ENCODE data around the gene PTP4A1.

DNA sequence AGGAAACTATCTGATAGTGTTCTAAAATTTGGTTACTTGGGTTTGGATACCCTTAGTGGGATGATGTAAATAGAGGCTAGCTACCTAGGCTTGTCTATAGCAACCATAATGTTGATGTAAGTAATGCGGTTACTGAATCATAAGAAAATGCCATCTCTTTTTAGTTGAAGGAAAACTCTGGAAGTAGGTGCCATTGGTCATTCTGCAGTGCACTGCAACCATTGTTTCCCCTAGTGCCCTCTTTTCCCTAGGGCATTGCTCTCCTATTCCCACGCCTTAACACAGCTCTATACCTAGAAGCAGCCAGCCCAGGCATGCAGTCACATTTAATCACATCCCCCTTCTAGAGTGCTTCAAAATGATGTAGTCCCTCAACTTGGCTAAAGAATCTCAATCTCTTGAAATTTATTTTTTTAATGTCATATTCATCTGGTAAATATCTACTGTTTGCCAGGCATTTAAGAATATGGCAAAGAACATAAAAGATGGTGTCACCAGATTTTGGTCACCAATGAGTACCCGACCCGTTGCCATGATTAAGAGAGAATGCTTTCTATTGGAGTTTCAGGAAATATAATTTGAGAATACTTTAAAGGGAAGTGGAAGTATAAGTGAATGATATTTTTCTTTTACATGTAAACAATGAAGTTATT, 10.4 kb downstream of the PTP4A1 start:
- TF ChIP-seq, protein P1, sequence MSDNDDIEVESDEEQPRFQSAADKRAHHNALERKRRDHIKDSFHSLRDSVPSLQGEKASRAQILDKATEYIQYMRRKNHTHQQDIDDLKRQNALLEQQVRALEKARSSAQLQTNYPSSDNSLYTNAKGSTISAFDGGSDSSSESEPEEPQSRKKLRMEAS (IDR thresholded peaks at IDR 0.05) = no peak
- TF ChIP-seq ZBTB7A (IDR thresholded peaks at IDR 0.05; ENCODE audit: low read depth) (no peak), EP300 (IDR thresholded peaks at IDR 0.05; ENCODE audit: borderline replicate concordance) (no peak), EGR1 (IDR thresholded peaks at IDR 0.05) (no peak)
- TF ChIP-seq, protein P2, sequence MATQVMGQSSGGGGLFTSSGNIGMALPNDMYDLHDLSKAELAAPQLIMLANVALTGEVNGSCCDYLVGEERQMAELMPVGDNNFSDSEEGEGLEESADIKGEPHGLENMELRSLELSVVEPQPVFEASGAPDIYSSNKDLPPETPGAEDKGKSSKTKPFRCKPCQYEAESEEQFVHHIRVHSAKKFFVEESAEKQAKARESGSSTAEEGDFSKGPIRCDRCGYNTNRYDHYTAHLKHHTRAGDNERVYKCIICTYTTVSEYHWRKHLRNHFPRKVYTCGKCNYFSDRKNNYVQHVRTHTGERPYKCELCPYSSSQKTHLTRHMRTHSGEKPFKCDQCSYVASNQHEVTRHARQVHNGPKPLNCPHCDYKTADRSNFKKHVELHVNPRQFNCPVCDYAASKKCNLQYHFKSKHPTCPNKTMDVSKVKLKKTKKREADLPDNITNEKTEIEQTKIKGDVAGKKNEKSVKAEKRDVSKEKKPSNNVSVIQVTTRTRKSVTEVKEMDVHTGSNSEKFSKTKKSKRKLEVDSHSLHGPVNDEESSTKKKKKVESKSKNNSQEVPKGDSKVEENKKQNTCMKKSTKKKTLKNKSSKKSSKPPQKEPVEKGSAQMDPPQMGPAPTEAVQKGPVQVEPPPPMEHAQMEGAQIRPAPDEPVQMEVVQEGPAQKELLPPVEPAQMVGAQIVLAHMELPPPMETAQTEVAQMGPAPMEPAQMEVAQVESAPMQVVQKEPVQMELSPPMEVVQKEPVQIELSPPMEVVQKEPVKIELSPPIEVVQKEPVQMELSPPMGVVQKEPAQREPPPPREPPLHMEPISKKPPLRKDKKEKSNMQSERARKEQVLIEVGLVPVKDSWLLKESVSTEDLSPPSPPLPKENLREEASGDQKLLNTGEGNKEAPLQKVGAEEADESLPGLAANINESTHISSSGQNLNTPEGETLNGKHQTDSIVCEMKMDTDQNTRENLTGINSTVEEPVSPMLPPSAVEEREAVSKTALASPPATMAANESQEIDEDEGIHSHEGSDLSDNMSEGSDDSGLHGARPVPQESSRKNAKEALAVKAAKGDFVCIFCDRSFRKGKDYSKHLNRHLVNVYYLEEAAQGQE (IDR thresholded peaks at IDR 0.05; ENCODE audit: low read depth) = no peak
